DMS153 treated with DMSO at 0.1 percent for 48 hours (cell line): ENCODE results near the gene MBLAC2.

Experiments used
- DNase-seq: peaks from one replicate; lab custom pipeline; 2025; ENCODE audit not compliant: unreplicated experiment; lab: John Stamatoyannopoulos, UW

Gene MBLAC2

GRCh38 chr5:90474235-90475107, at the start of gene MBLAC2, which contains the start of gene POLR3G:
TSS of gene MBLAC2 (minus strand) at chr5:90474771. CDS start at chr5:90474292, 479 bp downstream.
TSS of gene POLR3G (plus strand) at chr5:90474864. CDS start at chr5:90485568, 10,704 bp downstream.
- peak; percentile 60 for DNase-seq

GRCh38 chr5:90519081-90519480, 44.5 kb upstream of the MBLAC2 start:
- DNase-seq: peak; percentile 57

DNA sequence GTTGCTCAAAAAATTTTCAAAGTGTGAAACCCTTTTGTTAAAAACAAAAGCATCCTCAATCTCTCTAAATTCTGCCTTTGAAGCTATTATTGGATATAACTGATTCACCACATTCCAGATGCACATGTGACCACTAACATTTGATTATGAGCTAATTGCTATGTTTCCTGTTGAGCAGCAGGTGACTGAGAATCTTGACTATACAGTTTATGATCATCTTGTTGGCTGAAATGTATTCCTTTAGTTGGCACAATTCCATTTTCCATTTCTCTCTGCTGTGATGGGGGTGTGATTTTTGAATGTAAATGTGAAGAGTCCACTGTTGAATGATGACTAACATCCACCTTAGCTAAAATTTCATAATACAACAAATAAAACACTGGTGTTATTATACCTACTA, 44.1 kb upstream of the MBLAC2 start:
- peak; percentile 57 for DNase-seq

DNA sequence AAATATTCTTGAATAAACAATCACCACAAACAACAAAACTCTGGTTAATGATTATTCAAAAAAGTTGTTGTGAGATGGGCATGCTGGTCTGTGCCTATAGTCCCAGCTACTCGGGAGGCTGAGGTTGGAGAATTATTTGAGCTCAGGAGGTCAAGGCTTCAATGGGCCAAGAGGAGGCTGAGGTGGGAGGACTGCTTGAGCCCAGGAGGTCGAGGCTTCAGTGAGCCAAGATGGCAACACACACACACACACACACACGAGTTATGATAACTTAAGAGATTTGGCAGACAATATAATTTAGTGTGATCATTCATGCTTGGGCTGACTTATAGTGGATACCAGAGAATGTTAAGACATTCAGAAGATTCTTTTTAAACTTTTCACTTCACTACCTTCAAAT, 39.9 kb upstream of the MBLAC2 start:
- DNase-seq: no peak

- no peak for DNase-seq
Observed at GRCh38 chr5:90510438-90510837, 35.9 kb upstream of the MBLAC2 start.

DNA sequence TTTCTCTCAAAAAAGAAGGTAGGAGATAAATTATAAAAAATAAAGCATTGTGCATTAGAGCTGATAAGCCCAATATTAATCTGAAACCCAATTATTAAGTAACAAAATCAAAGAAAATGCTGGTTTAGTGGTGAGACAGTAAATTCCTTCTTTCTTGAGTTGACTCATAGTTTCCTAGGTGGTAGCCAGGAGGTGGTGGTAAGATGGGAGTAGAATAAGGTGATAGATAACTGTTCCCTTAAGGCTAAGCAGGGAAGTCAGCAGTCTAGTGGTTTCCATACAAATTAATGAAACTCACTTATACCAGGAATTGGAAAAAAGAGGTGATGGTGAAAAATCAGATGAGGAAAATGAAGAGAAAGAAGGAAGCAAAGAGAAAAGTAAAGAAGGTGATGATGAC, 31.6 kb upstream of the MBLAC2 start:
- DNase-seq: no peak

GRCh38 chr5:90504743-90505142, 30.2 kb upstream of the MBLAC2 start:
- DNase-seq: no peak

- DNase-seq: no peak
Observed at GRCh38 chr5:90503596-90503995, 29.0 kb upstream of the MBLAC2 start.

DNA sequence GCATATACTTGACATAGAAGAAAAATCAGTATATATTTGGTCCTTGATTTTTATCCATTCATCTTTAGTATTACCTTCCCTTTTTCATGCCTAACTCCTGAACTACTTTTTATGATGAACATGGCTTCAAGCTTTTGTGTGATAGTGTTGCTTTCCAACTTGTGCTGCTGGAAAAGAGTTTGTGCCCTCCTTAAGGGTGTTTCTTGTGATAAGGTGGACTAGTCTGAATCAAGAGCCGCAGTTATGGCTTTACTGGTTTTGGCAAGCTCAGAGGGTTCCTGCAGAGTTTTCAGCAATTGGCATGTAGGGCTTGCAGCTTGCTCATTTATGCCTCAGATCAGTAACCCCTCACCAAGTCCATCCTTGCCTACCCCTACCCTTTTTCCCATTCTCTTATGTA, 20.6 kb upstream of the MBLAC2 start:
- DNase-seq: no peak

GRCh38 chr5:90494043-90494442, 19.5 kb upstream of the MBLAC2 start:
- DNase-seq: no peak

DNA sequence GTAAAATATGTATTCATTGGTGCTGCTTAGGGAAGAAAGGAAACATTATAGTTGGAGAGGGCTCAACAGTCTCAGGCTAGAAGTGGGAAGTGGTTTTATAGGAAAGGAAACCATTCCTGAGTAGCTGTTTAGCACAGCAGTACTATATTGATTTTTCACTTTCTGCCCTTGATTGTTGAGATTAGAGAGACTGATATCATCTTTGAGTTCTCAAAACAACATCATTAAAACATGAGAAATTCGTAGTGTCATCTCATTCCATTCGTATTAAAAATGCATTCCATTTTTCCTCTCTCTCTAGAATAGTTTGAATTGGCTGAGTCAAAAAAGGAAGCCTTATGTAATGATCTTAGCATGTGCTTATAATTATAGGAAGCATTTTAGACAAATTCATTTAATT, 14.2 kb upstream of the MBLAC2 start:
- no peak for DNase-seq

- DNase-seq: no peak
Observed at GRCh38 chr5:90484540-90484939, 10.0 kb upstream of the MBLAC2 start.

DNA sequence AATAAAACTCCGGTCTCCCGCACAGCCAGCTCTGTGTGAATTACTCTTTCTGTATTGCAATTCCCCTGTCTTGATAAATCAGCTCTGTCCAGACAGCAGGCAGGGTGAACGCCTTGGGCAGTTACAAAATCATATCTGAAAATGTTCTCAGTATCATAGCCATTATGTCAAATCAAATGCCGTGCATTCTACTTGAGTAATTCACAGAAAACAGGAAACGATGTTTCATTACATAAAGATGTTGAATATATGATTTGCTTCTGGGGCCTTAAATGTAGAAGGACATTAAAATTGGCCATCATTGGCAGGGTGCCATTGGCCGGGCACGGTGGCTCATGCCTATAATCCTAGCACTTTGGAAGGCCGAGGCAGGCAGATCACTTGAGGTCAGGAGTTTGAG, 8.6 kb upstream of the MBLAC2 start:
- DNase-seq: no peak

GRCh38 chr5:90480699-90481098, 6.1 kb upstream of the MBLAC2 start:
- no peak for DNase-seq

- no peak for DNase-seq
Observed at GRCh38 chr5:90479611-90480385, 5.2 kb upstream of the MBLAC2 start.

- DNase-seq: no peak
Observed at GRCh38 chr5:90477621-90478215, 3.1 kb upstream of the MBLAC2 start.

DNA sequence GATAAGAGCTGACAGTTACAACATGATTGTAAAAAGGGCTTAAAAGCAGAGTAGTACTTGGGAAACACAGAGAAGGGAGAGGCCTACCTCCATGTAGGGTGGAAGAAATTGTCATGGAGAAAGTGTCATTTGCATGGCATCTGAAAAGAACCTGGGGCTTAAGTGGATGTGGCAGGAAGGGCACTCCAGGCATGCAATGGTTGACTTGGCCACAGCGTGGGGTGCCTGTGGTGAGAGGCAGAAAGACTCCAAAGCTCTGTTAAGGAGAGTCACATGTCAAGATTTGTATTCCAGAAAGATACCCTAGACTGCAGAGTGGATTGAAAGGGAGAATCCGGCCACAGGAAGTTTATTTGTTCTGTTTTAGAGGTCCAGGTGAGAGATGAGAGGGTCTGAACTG, 2.5 kb upstream of the MBLAC2 start:
- DNase-seq: no peak

- no peak for DNase-seq
Observed at GRCh38 chr5:90476391-90476790, 1.8 kb upstream of the MBLAC2 start.

GRCh38 chr5:90475436-90475980, 937 bp upstream of the MBLAC2 start:
- no peak for DNase-seq

- no peak for DNase-seq
Observed at GRCh38 chr5:90473396-90474234, 956 bp downstream of the MBLAC2 start.
